Right ventricle myocardium superior (tissue), 1 donor: Measurements from ENCODE around the gene ELANE. TPM values are rescaled to one million over a fixed set of nuclear protein-coding genes. Genes with fewer than 3 reads are reported as not detected.

ENCODE experiments used
- ATAC-seq: fragments of 200-7000 bp; cut with Tn5 transposase; one replicate; pipeline ENCODE4 v1.9.1; 2020; ENCODE audit warnings: mild to moderate bottlenecking; ENCODE audit not compliant: poor library complexity
- DNase-seq: peaks from one replicate; pipeline ENCODE4 v3.0.0-alpha.2; 2020
- intact Hi-C: fragments of 100-400 bp; cut with DNase I; formaldehyde crosslinking; loops from one replicate; pipeline ENCODE4 v1.11.2; 2022
- microRNA-seq: library from miRNA; unstranded; fragments of <30 nt; microRNA quantifications from one replicate; pipeline ENCODE4 v1.2.0, GENCODE V29; 2020
- total RNA-seq: library from RNA; stranded (reverse); fragmentation: NEBNext Ultra II Directional; extraction: Animal tissue kit (Norgen Biotek cat#: 25700); gene quantifications from one replicate; pipeline ENCODE4 v1.2.1, GENCODE V29; 2021
- donor health status: DM: no; HTN: yes; CAD: no; lungs with severe emphysema.

Gene ELANE
- total RNA-seq, 1 donor from 2014 or later: 1.3 TPM

- no peak for DNase-seq
- no peak for ATAC-seq
- intact Hi-C loops: no loop called here
Measured at GRCh38 chr19:902093-902370, 49.9 kb downstream of the ELANE start.

- intact Hi-C loops: no loop called here
- ATAC-seq (no peak), DNase-seq (no peak)
Measured at GRCh38 chr19:902446-903226, 50.5 kb downstream of the ELANE start.

- no peak for DNase-seq
- ATAC-seq: no peak
- intact Hi-C loops: no loop called here
Measured at GRCh38 chr19:903266-903797, 51.2 kb downstream of the ELANE start.

- DNase-seq (no peak), ATAC-seq (no peak)
- intact Hi-C loops: no loop called here
Measured at GRCh38 chr19:904545-904944, 52.4 kb downstream of the ELANE start.

Small RNAs within 50 kb of the gene (microRNA-seq; reads per million reads assigned to microRNA genes)
- 2.3 reads per million for gene MIR3187
- gene MIR4745: not detected

Other genes with a start within 250 kb of the ELANE start
- gene POLRMT, start 218.8 kb upstream of the ELANE start, total RNA-seq: 54.5 TPM
- gene FGF22, start 212.4 kb upstream of the ELANE start, total RNA-seq: not detected
- gene RNF126, start 189.1 kb upstream of the ELANE start, total RNA-seq: 21.2 TPM
- gene FSTL3, start 175.9 kb upstream of the ELANE start, total RNA-seq: 27.4 TPM
- gene PRSS57, start 156.9 kb upstream of the ELANE start, total RNA-seq: not detected
- 32.9 TPM for gene PALM, start 143.4 kb upstream of the ELANE start, total RNA-seq
- gene MISP, start 101.2 kb upstream of the ELANE start, total RNA-seq: not detected
- 56.0 TPM for gene PTBP1, start 54.9 kb upstream of the ELANE start, total RNA-seq
- not detected for gene PLPPR3, start 30.3 kb upstream of the ELANE start, total RNA-seq
- gene AZU1, start 24.5 kb upstream of the ELANE start, total RNA-seq: not detected
- not detected for gene PRTN3, start 11.3 kb upstream of the ELANE start, total RNA-seq
- 477 TPM for gene CFD, start 7.4 kb downstream of the ELANE start, total RNA-seq
- 19.1 TPM for gene MED16, start 40.9 kb downstream of the ELANE start, total RNA-seq
- not detected for gene RNU6-9, start 41.2 kb downstream of the ELANE start, total RNA-seq
- 20.3 TPM for gene R3HDM4, start 60.9 kb downstream of the ELANE start, total RNA-seq
- not detected for gene KISS1R, start 65.0 kb downstream of the ELANE start, total RNA-seq
- gene ARID3A, start 73.7 kb downstream of the ELANE start, total RNA-seq: 5.0 TPM
- gene WDR18, start 132.0 kb downstream of the ELANE start, total RNA-seq: 18.6 TPM
- gene GRIN3B, start 148.1 kb downstream of the ELANE start, total RNA-seq: not detected
- gene TMEM259, start 168.8 kb downstream of the ELANE start, total RNA-seq: 109 TPM
- gene RNU6-2, start 169.2 kb downstream of the ELANE start, total RNA-seq: not detected
- 69.8 TPM for gene CNN2, start 174.3 kb downstream of the ELANE start, total RNA-seq
- 5.2 TPM for gene ABCA7, start 187.8 kb downstream of the ELANE start, total RNA-seq
- gene ARHGAP45, start 214.9 kb downstream of the ELANE start, total RNA-seq: 5.1 TPM
- 146 TPM for gene POLR2E, start 243.1 kb downstream of the ELANE start, total RNA-seq